Trophoblast cell (in vitro differentiated cells and primary cell): ENCODE data around the gene CD302.

Experiments
- DNase-seq, 2 donors: peaks; one replicate each; pipeline ENCODE4 v3.0.0-alpha.2; 2016
- H2AFZ ChIP-seq: 2 replicates; pipeline ENCODE4 v1.6.1; 2013; ENCODE audit warnings: low read length, moderate library complexity, mild to moderate bottlenecking; ENCODE audit not compliant: insufficient read depth, poor library complexity
- H2AK5ac ChIP-seq: 2 replicates; pipeline ENCODE4 v1.6.1; 2013; ENCODE audit warnings: mild to moderate bottlenecking, low read length
- H2BK120ac ChIP-seq: 2 replicates; pipeline ENCODE4 v1.6.1; 2013; ENCODE audit warnings: low read length, mild to moderate bottlenecking, moderate library complexity; ENCODE audit not compliant: insufficient read depth, poor library complexity
- H2BK12ac ChIP-seq: 2 replicates; pipeline ENCODE4 v1.6.1; 2013; ENCODE audit warnings: mild to moderate bottlenecking, low read length, moderate library complexity
- H2BK5ac ChIP-seq: 2 replicates; pipeline ENCODE4 v1.6.1; 2013; ENCODE audit warnings: low read length, low read depth, moderate library complexity, mild to moderate bottlenecking; ENCODE audit not compliant: poor library complexity
- H3K14ac ChIP-seq: 2 replicates; pipeline ENCODE4 v1.6.1; 2013; ENCODE audit warnings: mild to moderate bottlenecking, low read length
- H3K18ac ChIP-seq: 2 replicates; pipeline ENCODE4 v1.6.1; 2013; ENCODE audit warnings: mild to moderate bottlenecking, low read length
- H3K23ac ChIP-seq: 2 replicates; pipeline ENCODE4 v1.6.1; 2013; ENCODE audit warnings: low read length
- H3K27ac ChIP-seq: 2 replicates; pipeline ENCODE4 v1.5.1; 2013; ENCODE audit warnings: low read depth, mild to moderate bottlenecking, inconsistent platforms, low read length, moderate library complexity
- H3K27me3 ChIP-seq: 2 replicates; pipeline ENCODE4 v1.6.1; 2013; ENCODE audit warnings: inconsistent platforms, mild to moderate bottlenecking, low read length, moderate library complexity; ENCODE audit not compliant: insufficient read depth
- H3K36me3 ChIP-seq, 2 experiments: 1 replicate in 1 of 2; 2 replicates in 1 of 2; pipeline ENCODE4 v1.6.1; 2013; ENCODE audit warnings: low read length in 2 of 2, mild to moderate bottlenecking in 2 of 2, moderate library complexity in 1 of 2; ENCODE audit not compliant: insufficient read depth in 2 of 2, control insufficient read depth in 1 of 2
- H3K4ac ChIP-seq: 2 replicates; pipeline ENCODE4 v1.6.1; 2013; ENCODE audit warnings: low read depth, mild to moderate bottlenecking, low read length, moderate library complexity
- H3K4me1 ChIP-seq, 2 experiments: 1 replicate in 1 of 2; 2 replicates in 1 of 2; pipeline ENCODE4 v1.6.1; 2013; ENCODE audit warnings: low read length in 2 of 2, mild to moderate bottlenecking in 2 of 2, moderate library complexity in 1 of 2; ENCODE audit not compliant: insufficient read depth in 2 of 2, control insufficient read depth in 1 of 2
- H3K4me2 ChIP-seq: 2 replicates; pipeline ENCODE4 v1.6.1; 2013; ENCODE audit warnings: inconsistent platforms, mild to moderate bottlenecking, low read length, moderate library complexity
- H3K4me3 ChIP-seq: 2 replicates; pipeline ENCODE4 v1.5.1; 2013; ENCODE audit warnings: mild to moderate bottlenecking, low read depth, low read length, inconsistent platforms
- H3K79me1 ChIP-seq: one replicate; pipeline ENCODE4 v1.6.1; 2013; ENCODE audit warnings: low read length
- H3K79me2 ChIP-seq: 2 replicates; pipeline ENCODE4 v1.6.1; 2013; ENCODE audit warnings: low read length, mild to moderate bottlenecking; ENCODE audit not compliant: control insufficient read depth, insufficient read depth, poor library complexity
- H3K9ac ChIP-seq: 2 replicates; pipeline ENCODE4 v1.6.1; 2013; ENCODE audit warnings: mild to moderate bottlenecking, low read length
- H3K9me3 ChIP-seq: 2 replicates; pipeline ENCODE4 v1.6.1; 2013; ENCODE audit warnings: low read depth, mild to moderate bottlenecking, control low read depth, inconsistent platforms, low read length; ENCODE audit not compliant: insufficient read depth
- H4K12ac ChIP-seq: 2 replicates; pipeline ENCODE4 v1.6.1; 2013; ENCODE audit warnings: low read depth, mild to moderate bottlenecking, low read length, moderate library complexity
- H4K8ac ChIP-seq: 2 replicates; pipeline ENCODE4 v1.6.1; 2013; ENCODE audit warnings: low read depth, mild to moderate bottlenecking, low read length, moderate library complexity
- H4K91ac ChIP-seq: one replicate; pipeline ENCODE4 v1.6.1; 2013; ENCODE audit warnings: low read depth, mild to moderate bottlenecking, low read length, moderate library complexity
- WGBS: extraction: QIAGEN DNeasy Blood & Tissue Kit; methylation state at CpG from one replicate; pipeline ENCODE4 v1.1.7; 2013; ENCODE audit warnings: missing lambda C conversion rate; ENCODE audit not compliant: insufficient read length, insufficient coverage; ENCODE audit errors: extremely low coverage; 5-methylcytosine and 5-hydroxymethylcytosine counted together

Gene CD302

GRCh38 chr2:159795841-159796690 lies 1.9 kb downstream of the CD302 start:
- Histone ChIP-seq H3K18ac (no peak overlapping the region), H3K14ac (no peak overlapping the region), H3K9ac (no peak overlapping the region), H2BK120ac (no peak overlapping the region), H4K12ac (no peak overlapping the region), H3K27me3 (peaks cover 10% of the 10 kb centered on the region), H2AFZ (no peak overlapping the region), H3K23ac (no peak overlapping the region), H2AK5ac (no peak overlapping the region), H3K79me2 (no peaks in the 10 kb centered on the region), H3K4me1 (peaks cover 3 to 4% of the 10 kb centered on the region in 2 experiments), H3K79me1 (no peaks in the 10 kb centered on the region), H4K91ac (no peak overlapping the region), H3K27ac (no peak overlapping the region), H2BK5ac (no peak overlapping the region), H3K36me3 (no peaks in the 10 kb centered on the region), H3K4me3 (no peak overlapping the region), H3K4me2 (no peak overlapping the region), H3K9me3 (peaks cover 2% of the 10 kb centered on the region), H2BK12ac (no peak overlapping the region), H3K4ac (no peak overlapping the region), H4K8ac (no peak overlapping the region)
- DNase-seq, result no peak
- no CpG with 5 or more reads among the region's 7 CpGs for WGBS

GRCh38 chr2:159793326-159793725 lies 4.7 kb downstream of the CD302 start:
- Histone ChIP-seq H2AK5ac (no peak overlapping the region), H3K79me1 (no peaks in the 10 kb centered on the region), H3K9ac (no peak overlapping the region), H3K36me3 (no peaks in the 10 kb centered on the region), H2BK120ac (no peak overlapping the region), H3K27ac (no peak overlapping the region), H3K79me2 (no peaks in the 10 kb centered on the region), H3K18ac (no peak overlapping the region), H3K4me2 (no peak overlapping the region), H3K4ac (no peak overlapping the region), H2AFZ (no peak overlapping the region), H2BK12ac (no peak overlapping the region), H3K9me3 (peaks cover 2% of the 10 kb centered on the region), H3K23ac (no peak overlapping the region), H2BK5ac (no peak overlapping the region), H3K27me3 (peaks cover 10% of the 10 kb centered on the region), H4K91ac (no peak overlapping the region), H4K12ac (no peak overlapping the region), H4K8ac (no peak overlapping the region), H3K14ac (no peak overlapping the region), H3K4me3 (no peak overlapping the region), H3K4me1 (peaks cover 3 to 4% of the 10 kb centered on the region in 2 experiments)
- DNase-seq, result no peak
- no CpG with 5 or more reads among the region's 1 CpG for WGBS

- WGBS, result no CpG with 5 or more reads among the region's 4 CpGs
- Histone ChIP-seq H3K79me1 (no peaks in the 10 kb centered on the region), H4K12ac (no peak overlapping the region), H3K9ac (no peak overlapping the region), H2BK12ac (no peak overlapping the region), H3K14ac (no peak overlapping the region), H3K79me2 (no peaks in the 10 kb centered on the region), H3K4ac (no peak overlapping the region), H2BK120ac (no peak overlapping the region), H3K9me3 (peaks cover under 1% of the 10 kb centered on the region), H2AK5ac (no peak overlapping the region), H4K8ac (no peak overlapping the region), H3K23ac (no peak overlapping the region), H3K4me3 (no peak overlapping the region), H3K27me3 (peaks cover 4% of the 10 kb centered on the region), H4K91ac (no peak overlapping the region), H2AFZ (no peak overlapping the region), H3K27ac (no peak overlapping the region), H3K36me3 (no peaks in the 10 kb centered on the region), H3K4me1 (peaks cover under 1% of the 10 kb centered on the region in 2 experiments), H3K18ac (no peak overlapping the region), H3K4me2 (no peak overlapping the region), H2BK5ac (no peak overlapping the region)
- no peak for DNase-seq
Measured at GRCh38 chr2:159792599-159792998, 5.4 kb downstream of the CD302 start.

GRCh38 chr2:159792036-159792435 lies 6.0 kb downstream of the CD302 start:
- H3K18ac ChIP-seq, result no peak overlapping the region
- H3K4ac ChIP-seq, result no peak overlapping the region
- H2AFZ ChIP-seq, result no peak overlapping the region
- H3K27me3 ChIP-seq, result peaks cover 3% of the 10 kb centered on the region
- no peak overlapping the region for H2BK12ac ChIP-seq
- no peak for DNase-seq
- no CpG with 5 or more reads among the region's 1 CpG for WGBS
- H4K12ac ChIP-seq, result no peak overlapping the region
- no peak overlapping the region for H3K27ac ChIP-seq
- peak overlapping the region; percentile 76 for H3K9ac ChIP-seq
- H3K9me3 ChIP-seq, result no peaks in the 10 kb centered on the region
- no peak overlapping the region for H2AK5ac ChIP-seq
- H3K79me2 ChIP-seq, result no peaks in the 10 kb centered on the region
- peak overlapping the region; percentile 66 for H3K23ac ChIP-seq
- H4K91ac ChIP-seq, result no peak overlapping the region
- H3K36me3 ChIP-seq, result no peaks in the 10 kb centered on the region
- no peaks in the 10 kb centered on the region for H3K4me1 ChIP-seq
- H4K8ac ChIP-seq, result no peak overlapping the region
- H3K4me2 ChIP-seq, result no peak overlapping the region
- H2BK120ac ChIP-seq, result no peak overlapping the region
- no peak overlapping the region for H3K14ac ChIP-seq
- H3K4me3 ChIP-seq, result peak overlapping the region; percentile 64
- H3K79me1 ChIP-seq, result no peaks in the 10 kb centered on the region
- no peak overlapping the region for H2BK5ac ChIP-seq
